ENCODE results near the gene PLEKHM3.

PLEKHM3 gene

DNA sequence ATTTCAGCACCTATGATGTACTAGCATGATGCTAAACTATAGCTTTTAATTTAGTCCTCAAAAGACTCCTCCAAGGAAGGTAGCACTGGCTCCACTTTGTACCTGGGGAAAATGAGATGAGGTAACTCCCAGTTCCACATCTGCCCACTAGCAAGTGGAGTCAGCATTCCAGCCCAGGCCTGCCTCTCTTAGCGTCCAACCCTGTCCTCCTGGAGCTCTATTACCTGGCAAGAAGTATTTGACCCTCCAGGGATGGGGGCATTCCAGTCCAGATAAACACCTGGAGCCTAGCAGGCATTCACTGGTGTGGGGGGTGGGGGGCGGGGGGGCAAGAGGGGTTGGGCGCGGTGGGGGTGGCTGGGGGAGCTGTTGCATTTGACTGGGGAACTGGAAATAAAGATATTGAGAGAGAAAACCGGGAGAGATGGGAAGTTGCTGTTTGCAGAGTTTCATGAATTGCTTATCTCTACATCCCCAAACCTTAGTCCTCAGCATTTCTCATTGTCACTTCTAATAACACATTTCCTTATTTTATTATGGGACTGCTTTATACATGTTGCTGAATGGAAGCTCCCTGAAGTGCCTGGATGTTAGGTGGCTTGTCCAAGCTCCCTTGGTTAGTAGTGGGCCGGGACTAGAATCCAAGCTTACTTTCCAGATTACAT, 233.6 kb downstream of the PLEKHM3 start:
- Histone ChIP-seq H3K4me3 (ENCODE audit: low read depth, low read length) (no peak overlapping the region), H3K27me3 (ENCODE audit: insufficient read depth, low read length) (no peaks in the 10 kb centered on the region), H3K27ac (ENCODE audit: low read depth, low read length) (no peak overlapping the region), H2AFZ (ENCODE audit: low read length, unreplicated experiment) (no peak overlapping the region), H3K36me3 (ENCODE audit: insufficient read depth, low read length) (no peaks in the 10 kb centered on the region), H3K79me2 (ENCODE audit: control insufficient read depth, insufficient read depth, low read length, unreplicated experiment) (no peaks in the 10 kb centered on the region), H3K4me1 (ENCODE audit: control insufficient read depth, insufficient read depth, low read length, unreplicated experiment) (peaks cover 6% of the 10 kb centered on the region)

DNA sequence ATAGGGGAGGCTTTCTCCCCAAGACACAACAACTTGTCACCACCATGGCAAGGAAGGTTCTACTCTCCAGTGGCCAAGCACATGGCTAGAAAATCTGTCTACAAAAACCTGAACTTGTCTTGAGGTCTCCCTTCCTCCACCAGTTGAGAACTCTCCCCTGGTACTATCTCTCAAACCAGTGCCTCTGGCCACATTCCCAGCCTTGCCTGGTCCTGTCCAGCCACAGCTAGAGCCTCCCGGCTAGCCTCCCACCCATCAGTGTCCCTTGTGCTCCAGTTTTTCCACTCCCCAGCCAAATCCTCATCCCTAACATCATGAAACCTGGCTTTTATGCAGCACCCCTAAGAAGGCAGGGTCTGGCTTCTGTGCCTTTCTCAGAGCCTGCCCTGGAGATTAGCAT, 234.4 kb downstream of the PLEKHM3 start:
- no peak overlapping the region for H2AFZ ChIP-seq (ENCODE audit: low read length, unreplicated experiment)
- no peak overlapping the region for H3K4me3 ChIP-seq (ENCODE audit: low read depth, low read length)
- H3K27ac ChIP-seq (ENCODE audit: low read depth, low read length), result no peak overlapping the region
- H3K4me1 ChIP-seq (ENCODE audit: control insufficient read depth, insufficient read depth, low read length, unreplicated experiment), result peaks cover 6% of the 10 kb centered on the region
- H3K79me2 ChIP-seq (ENCODE audit: control insufficient read depth, insufficient read depth, low read length, unreplicated experiment), result no peaks in the 10 kb centered on the region
- H3K36me3 ChIP-seq (ENCODE audit: insufficient read depth, low read length), result no peaks in the 10 kb centered on the region
- no peaks in the 10 kb centered on the region for H3K27me3 ChIP-seq (ENCODE audit: insufficient read depth, low read length)

DNA sequence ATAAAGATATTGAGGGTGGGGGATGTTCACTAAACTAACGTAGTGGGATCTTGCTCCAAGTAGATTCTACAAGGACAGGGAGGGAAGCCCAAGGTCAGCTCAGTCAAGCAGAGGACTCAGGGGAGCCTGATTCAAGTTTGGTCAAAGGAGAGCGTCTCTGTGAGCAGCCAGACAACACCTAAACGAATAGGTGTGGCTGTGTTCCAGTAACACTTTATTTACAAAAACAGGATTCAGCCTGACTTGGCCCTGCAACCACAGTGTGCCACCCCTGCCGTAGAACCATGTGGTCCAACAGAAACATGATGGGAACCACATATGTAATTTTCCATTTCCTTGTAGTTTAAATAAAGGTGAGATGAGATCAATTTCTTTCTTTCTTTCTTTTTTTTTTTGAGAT, 237.5 kb downstream of the PLEKHM3 start:
- Histone ChIP-seq H2AFZ (ENCODE audit: low read length, unreplicated experiment) (no peak overlapping the region), H3K27ac (ENCODE audit: low read depth, low read length) (no peak overlapping the region), H3K27me3 (ENCODE audit: insufficient read depth, low read length) (no peaks in the 10 kb centered on the region), H3K79me2 (ENCODE audit: control insufficient read depth, insufficient read depth, low read length, unreplicated experiment) (no peaks in the 10 kb centered on the region), H3K36me3 (ENCODE audit: insufficient read depth, low read length) (no peaks in the 10 kb centered on the region), H3K4me1 (ENCODE audit: control insufficient read depth, insufficient read depth, low read length, unreplicated experiment) (peaks cover 6% of the 10 kb centered on the region), H3K4me3 (ENCODE audit: low read depth, low read length) (no peak overlapping the region)

DNA sequence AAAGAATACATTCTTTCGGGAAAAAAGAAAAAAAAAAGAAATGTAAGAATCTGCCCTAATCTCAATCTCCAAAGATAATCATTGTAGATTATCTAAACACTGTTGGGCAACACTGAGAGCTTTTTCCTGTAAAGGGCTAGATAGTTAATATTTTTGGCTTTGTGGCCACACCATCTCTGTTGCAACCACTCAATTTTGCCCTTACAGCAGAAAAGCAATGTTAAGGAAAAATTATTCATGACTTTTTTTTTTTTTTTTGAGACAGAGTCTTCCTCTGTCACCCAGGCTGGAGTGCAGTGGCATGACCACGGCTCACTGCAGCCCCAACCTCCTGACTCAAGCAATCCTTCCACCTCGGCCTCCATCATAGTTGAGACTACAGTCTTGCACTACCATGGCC, 238.3 kb downstream of the PLEKHM3 start:
- Histone ChIP-seq H3K27me3 (ENCODE audit: insufficient read depth, low read length) (no peaks in the 10 kb centered on the region), H3K4me1 (ENCODE audit: control insufficient read depth, insufficient read depth, low read length, unreplicated experiment) (peaks cover 3% of the 10 kb centered on the region), H2AFZ (ENCODE audit: low read length, unreplicated experiment) (no peak overlapping the region), H3K4me3 (ENCODE audit: low read depth, low read length) (no peak overlapping the region), H3K27ac (ENCODE audit: low read depth, low read length) (no peak overlapping the region), H3K36me3 (ENCODE audit: insufficient read depth, low read length) (no peaks in the 10 kb centered on the region), H3K79me2 (ENCODE audit: control insufficient read depth, insufficient read depth, low read length, unreplicated experiment) (no peaks in the 10 kb centered on the region)

DNA sequence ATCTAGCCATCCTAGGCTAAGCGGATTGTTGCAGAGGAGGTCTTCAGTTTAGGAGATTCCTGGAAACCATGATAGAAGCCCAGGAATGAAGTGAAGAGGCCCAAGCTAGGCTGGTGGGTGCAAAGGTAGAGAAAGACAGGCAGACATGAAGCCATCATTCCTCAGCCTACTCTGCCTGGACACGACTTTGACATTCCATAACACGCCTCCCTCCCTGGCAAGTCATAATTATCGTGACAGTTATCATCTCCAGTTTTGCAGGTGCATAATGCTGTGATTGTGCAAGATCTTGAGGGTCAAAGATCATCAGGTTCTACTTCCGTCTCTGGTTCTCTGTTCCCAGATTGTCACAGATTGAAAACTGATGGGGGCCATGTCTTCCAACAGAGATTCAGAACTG, 240.4 kb downstream of the PLEKHM3 start:
- Histone ChIP-seq H3K27me3 (ENCODE audit: insufficient read depth, low read length) (no peaks in the 10 kb centered on the region), H2AFZ (ENCODE audit: low read length, unreplicated experiment) (no peak overlapping the region), H3K4me1 (ENCODE audit: control insufficient read depth, insufficient read depth, low read length, unreplicated experiment) (peaks cover 7% of the 10 kb centered on the region), H3K27ac (ENCODE audit: low read depth, low read length) (no peak overlapping the region), H3K79me2 (ENCODE audit: control insufficient read depth, insufficient read depth, low read length, unreplicated experiment) (no peaks in the 10 kb centered on the region), H3K4me3 (ENCODE audit: low read depth, low read length) (no peak overlapping the region), H3K36me3 (ENCODE audit: insufficient read depth, low read length) (no peaks in the 10 kb centered on the region)

DNA sequence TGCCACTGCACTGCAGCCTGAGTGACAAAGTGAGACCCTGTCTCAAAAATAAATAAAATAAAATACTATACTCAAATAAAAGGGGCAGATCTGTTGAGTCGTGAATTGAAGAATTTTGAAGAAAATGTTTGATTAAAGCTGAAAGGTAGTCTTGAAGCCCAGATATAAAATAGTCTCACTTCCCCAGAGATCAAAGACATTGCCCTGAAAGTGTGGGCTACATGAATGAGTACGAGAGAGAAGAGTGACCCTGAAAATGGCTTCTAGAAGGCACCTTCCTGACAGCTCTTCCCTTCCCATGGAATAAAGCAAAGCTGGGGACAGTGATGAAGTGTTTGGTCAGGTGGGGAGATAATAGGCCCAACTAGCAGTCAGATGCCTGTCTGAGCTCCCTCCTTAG, 241.8 kb downstream of the PLEKHM3 start:
- H3K79me2 ChIP-seq (ENCODE audit: control insufficient read depth, insufficient read depth, low read length, unreplicated experiment), result no peaks in the 10 kb centered on the region
- no peak overlapping the region for H3K4me3 ChIP-seq (ENCODE audit: low read depth, low read length)
- no peaks in the 10 kb centered on the region for H3K36me3 ChIP-seq (ENCODE audit: insufficient read depth, low read length)
- H3K4me1 ChIP-seq (ENCODE audit: control insufficient read depth, insufficient read depth, low read length, unreplicated experiment), result peaks cover 7% of the 10 kb centered on the region
- no peak overlapping the region for H2AFZ ChIP-seq (ENCODE audit: low read length, unreplicated experiment)
- no peaks in the 10 kb centered on the region for H3K27me3 ChIP-seq (ENCODE audit: insufficient read depth, low read length)
- H3K27ac ChIP-seq (ENCODE audit: low read depth, low read length), result no peak overlapping the region

DNA sequence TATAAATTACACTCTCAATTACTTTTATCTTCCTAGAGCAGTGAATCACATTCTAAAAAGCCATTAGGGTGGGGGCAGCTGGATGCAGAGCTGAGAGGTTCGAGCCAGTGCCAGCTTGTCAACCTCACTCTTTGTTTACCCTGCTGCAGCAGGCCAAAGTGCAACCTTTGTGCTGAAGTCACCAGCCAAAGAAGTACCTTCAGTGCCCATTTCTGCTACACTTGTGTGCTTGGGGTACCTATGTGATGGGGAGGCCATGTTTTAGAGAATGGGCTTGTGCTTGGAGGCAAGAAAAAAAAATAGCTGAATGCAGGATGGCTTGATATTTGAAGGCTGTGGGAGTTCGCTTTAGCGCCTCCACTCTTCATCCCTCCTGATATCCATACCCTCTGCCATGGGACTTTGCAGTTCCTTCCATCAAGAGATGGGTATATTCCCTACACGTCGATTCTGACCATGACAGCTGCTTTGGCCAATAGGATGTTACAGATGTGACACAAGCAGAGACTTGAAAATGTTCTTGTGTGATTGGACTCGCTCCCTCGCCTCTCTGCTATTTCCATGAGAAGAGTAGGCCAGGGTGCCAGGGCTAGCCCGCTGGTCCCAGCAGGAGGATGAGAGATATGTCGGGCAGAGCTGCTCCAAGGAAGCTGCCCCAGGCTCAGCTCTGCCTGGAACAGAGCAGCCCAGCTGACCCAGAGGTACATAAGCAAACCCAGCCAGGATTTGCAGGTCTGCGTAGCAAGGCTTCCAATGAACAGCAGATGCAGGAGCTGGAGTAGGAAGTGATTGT, 242.9 kb downstream of the PLEKHM3 start:
- Histone ChIP-seq H3K79me2 (ENCODE audit: control insufficient read depth, insufficient read depth, low read length, unreplicated experiment) (no peaks in the 10 kb centered on the region), H3K27ac (ENCODE audit: low read depth, low read length) (no peak overlapping the region), H2AFZ (ENCODE audit: low read length, unreplicated experiment) (no peak overlapping the region), H3K4me1 (ENCODE audit: control insufficient read depth, insufficient read depth, low read length, unreplicated experiment) (peaks cover 7% of the 10 kb centered on the region), H3K27me3 (ENCODE audit: insufficient read depth, low read length) (no peaks in the 10 kb centered on the region), H3K36me3 (ENCODE audit: insufficient read depth, low read length) (no peaks in the 10 kb centered on the region), H3K4me3 (ENCODE audit: low read depth, low read length) (no peak overlapping the region)

DNA sequence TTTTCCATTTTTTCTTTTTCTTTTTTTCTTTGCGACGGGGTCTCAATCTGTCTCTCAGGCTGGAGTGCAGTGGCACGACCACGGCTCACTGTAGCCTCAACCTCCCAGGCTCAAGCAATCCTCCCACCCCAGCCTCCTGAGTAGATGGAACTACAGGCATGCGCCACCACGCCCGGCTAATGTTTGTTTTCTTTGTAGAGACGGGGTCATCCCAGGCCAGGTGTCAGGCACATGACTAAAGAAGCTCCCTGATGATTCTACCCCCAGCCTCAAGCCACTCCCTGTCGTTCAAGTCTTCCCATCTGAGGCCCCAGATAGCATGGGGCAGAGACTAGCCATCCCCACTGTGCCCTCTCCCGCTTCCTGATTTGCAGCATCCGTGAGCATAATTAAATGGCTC, 245.8 kb downstream of the PLEKHM3 start:
- peaks cover 7% of the 10 kb centered on the region for H3K4me1 ChIP-seq (ENCODE audit: control insufficient read depth, insufficient read depth, low read length, unreplicated experiment)
- no peak overlapping the region for H3K4me3 ChIP-seq (ENCODE audit: low read depth, low read length)
- no peaks in the 10 kb centered on the region for H3K36me3 ChIP-seq (ENCODE audit: insufficient read depth, low read length)
- H3K27me3 ChIP-seq (ENCODE audit: insufficient read depth, low read length), result no peaks in the 10 kb centered on the region
- no peak overlapping the region for H2AFZ ChIP-seq (ENCODE audit: low read length, unreplicated experiment)
- no peaks in the 10 kb centered on the region for H3K79me2 ChIP-seq (ENCODE audit: control insufficient read depth, insufficient read depth, low read length, unreplicated experiment)
- no peak overlapping the region for H3K27ac ChIP-seq (ENCODE audit: low read depth, low read length)

DNA sequence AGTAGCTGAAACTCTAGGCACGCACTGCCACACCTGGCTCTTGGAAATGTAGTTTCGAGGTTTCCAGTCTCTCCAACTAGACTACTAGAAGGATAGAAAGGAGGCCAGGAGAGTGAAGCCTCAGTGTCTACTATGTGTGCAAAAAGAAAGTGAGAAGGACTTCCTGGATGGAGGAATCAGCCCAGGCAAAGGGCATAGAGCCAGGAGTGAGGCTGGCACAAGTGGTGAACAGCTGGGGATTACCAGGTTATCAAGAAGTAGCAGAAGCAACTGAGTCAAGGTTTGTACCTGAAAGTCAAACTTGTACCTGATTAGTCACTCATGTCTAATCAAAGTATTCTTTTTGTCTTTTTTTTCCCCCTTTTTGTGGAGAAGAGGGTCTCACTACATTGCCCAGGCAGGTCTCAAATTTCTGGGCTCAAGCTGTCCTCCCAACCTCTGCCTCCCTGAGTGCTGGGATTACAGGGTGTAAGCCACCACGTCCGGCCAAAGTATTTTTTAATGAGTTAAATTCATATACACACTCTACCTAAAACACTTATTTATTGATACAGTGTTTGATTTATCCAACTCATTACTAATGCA, 246.9 kb downstream of the PLEKHM3 start:
- Histone ChIP-seq H2AFZ (ENCODE audit: low read length, unreplicated experiment) (no peak overlapping the region), H3K36me3 (ENCODE audit: insufficient read depth, low read length) (no peaks in the 10 kb centered on the region), H3K4me1 (ENCODE audit: control insufficient read depth, insufficient read depth, low read length, unreplicated experiment) (peaks cover 7% of the 10 kb centered on the region), H3K4me3 (ENCODE audit: low read depth, low read length) (no peak overlapping the region), H3K27ac (ENCODE audit: low read depth, low read length) (no peak overlapping the region), H3K27me3 (ENCODE audit: insufficient read depth, low read length) (no peaks in the 10 kb centered on the region), H3K79me2 (ENCODE audit: control insufficient read depth, insufficient read depth, low read length, unreplicated experiment) (no peaks in the 10 kb centered on the region)

DNA sequence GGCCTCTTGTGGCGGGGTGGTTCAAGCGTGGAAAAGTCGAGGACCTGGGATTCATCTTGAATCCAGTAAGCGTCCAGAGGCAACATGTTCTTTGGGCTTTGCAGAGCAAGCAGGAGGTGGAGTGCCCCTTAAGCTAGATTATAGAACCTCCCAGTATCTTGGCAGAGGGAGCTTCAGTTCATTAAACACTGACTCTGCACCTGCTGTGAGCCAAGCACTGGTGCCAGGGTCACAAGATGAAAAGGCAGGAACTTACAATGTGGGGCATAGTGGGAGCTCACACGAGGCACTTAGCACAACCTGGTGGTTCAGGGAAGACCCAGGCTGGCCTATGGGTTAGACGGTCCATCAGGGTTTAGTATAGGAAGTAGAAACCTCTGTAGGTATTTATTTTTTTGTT, 248.2 kb downstream of the PLEKHM3 start:
- no peaks in the 10 kb centered on the region for H3K79me2 ChIP-seq (ENCODE audit: control insufficient read depth, insufficient read depth, low read length, unreplicated experiment)
- H2AFZ ChIP-seq (ENCODE audit: low read length, unreplicated experiment), result no peak overlapping the region
- H3K4me1 ChIP-seq (ENCODE audit: control insufficient read depth, insufficient read depth, low read length, unreplicated experiment), result peaks cover 5% of the 10 kb centered on the region
- H3K27me3 ChIP-seq (ENCODE audit: insufficient read depth, low read length), result no peaks in the 10 kb centered on the region
- H3K27ac ChIP-seq (ENCODE audit: low read depth, low read length), result no peak overlapping the region
- H3K4me3 ChIP-seq (ENCODE audit: low read depth, low read length), result no peak overlapping the region
- H3K36me3 ChIP-seq (ENCODE audit: insufficient read depth, low read length), result no peaks in the 10 kb centered on the region

DNA sequence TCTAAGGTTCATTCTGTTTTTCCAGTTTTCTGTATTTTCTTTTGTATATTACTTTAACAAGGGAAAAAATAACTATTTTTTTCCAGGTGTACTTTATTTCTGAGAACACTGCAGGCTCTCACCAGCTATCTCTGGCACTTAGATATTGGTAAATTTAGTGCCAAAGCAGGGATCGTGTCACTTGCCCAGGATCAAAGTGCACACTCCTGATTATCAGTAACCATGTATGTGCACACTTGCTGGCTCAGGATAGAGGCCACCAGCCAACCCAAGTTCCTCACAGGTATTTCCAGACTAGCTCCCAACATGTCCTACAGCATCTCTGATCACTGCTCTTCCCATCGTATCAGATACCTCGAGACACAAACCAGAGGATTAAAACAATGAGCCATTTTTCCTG, 249.9 kb downstream of the PLEKHM3 start:
- Histone ChIP-seq H3K27me3 (ENCODE audit: insufficient read depth, low read length) (no peaks in the 10 kb centered on the region), H3K4me3 (ENCODE audit: low read depth, low read length) (no peak overlapping the region), H3K27ac (ENCODE audit: low read depth, low read length) (no peak overlapping the region), H2AFZ (ENCODE audit: low read length, unreplicated experiment) (no peak overlapping the region), H3K36me3 (ENCODE audit: insufficient read depth, low read length) (no peaks in the 10 kb centered on the region), H3K4me1 (ENCODE audit: control insufficient read depth, insufficient read depth, low read length, unreplicated experiment) (no peaks in the 10 kb centered on the region), H3K79me2 (ENCODE audit: control insufficient read depth, insufficient read depth, low read length, unreplicated experiment) (no peaks in the 10 kb centered on the region)

Data from ACC112 (cell line).